Chondrocyte (in vitro differentiated cells): ENCODE measurements around the gene NSD2. TPM values are rescaled to one million over a fixed set of nuclear protein-coding genes. Genes with fewer than 3 reads are reported as not detected.
A peak's percentile ranks its signal among the peaks of the same experiment; 100 is the strongest.
"Not testable (repeated sequence)": the region's sequence is repeated elsewhere in the genome, so short reads cannot be mapped to it uniquely, and the experiment has no call there.

ENCODE experiments used
- DNase-seq: peaks from one replicate; pipeline ENCODE4 v3.0.0; 2021; ENCODE audit warnings: mixed read lengths, low spot score
- H3K27ac Mint-ChIP-seq: one replicate; pipeline ENCODE4 v1.8.0; 2021; ENCODE audit warnings: mild to moderate bottlenecking, moderate library complexity, mixed read lengths; ENCODE audit not compliant: unreplicated experiment
- H3K27me3 Mint-ChIP-seq: 2 replicates; pipeline ENCODE4 v1.8.0; 2021; ENCODE audit warnings: low read depth, mixed read lengths
- H3K36me3 Mint-ChIP-seq: 2 replicates; pipeline ENCODE4 v1.8.0; 2021; ENCODE audit warnings: low read depth, mixed read lengths
- H3K4me1 Mint-ChIP-seq: 2 replicates; pipeline ENCODE4 v1.8.0; 2021; ENCODE audit warnings: low read depth, mild to moderate bottlenecking, mixed read lengths
- H3K4me3 Mint-ChIP-seq: one replicate; pipeline ENCODE4 v1.8.0; 2021; ENCODE audit warnings: mild to moderate bottlenecking, moderate library complexity, mixed read lengths; ENCODE audit not compliant: unreplicated experiment
- H3K9me3 Mint-ChIP-seq: 2 replicates; pipeline ENCODE4 v1.8.0; 2021; ENCODE audit warnings: low read depth, mixed read lengths
- CTCF ChIP-seq: fragments of 200-600 bp; sonication (generic); IDR thresholded peaks from 2 replicates; pipeline ENCODE4 v1.5.0; 2021; ENCODE audit warnings: antibody characterized with exemption, mild to moderate bottlenecking, moderate library complexity
- total RNA-seq: library from RNA; stranded (reverse); gene quantifications from 3 replicates; pipeline ENCODE4 v1.2.1, GENCODE V29; 2021

NSD2 gene
- total RNA-seq, 1 donor from 2014 or later, result 53.5 TPM

GRCh38 chr4:2011583-2011982 lies 140.4 kb downstream of the NSD2 start:
- TF ChIP-seq CTCF, result no peak
- peaks cover 17% of the 10 kb centered on the region for H3K4me1 Mint-ChIP-seq
- no peaks in the 10 kb centered on the region for H3K9me3 Mint-ChIP-seq
- H3K36me3 Mint-ChIP-seq, result peaks cover 1% of the 10 kb centered on the region
- H3K27me3 Mint-ChIP-seq, result no peaks in the 10 kb centered on the region
- no peak for DNase-seq
- no peak overlapping the region for H3K4me3 Mint-ChIP-seq
- H3K27ac Mint-ChIP-seq, result no peak overlapping the region

GRCh38 chr4:2015008-2015407 lies 143.8 kb downstream of the NSD2 start:
- no peaks in the 10 kb centered on the region for H3K27me3 Mint-ChIP-seq
- H3K27ac Mint-ChIP-seq, result no peak overlapping the region
- no peaks in the 10 kb centered on the region for H3K36me3 Mint-ChIP-seq
- no peak for TF ChIP-seq CTCF
- no peak for DNase-seq
- peaks cover 1% of the 10 kb centered on the region for H3K4me1 Mint-ChIP-seq
- no peak overlapping the region for H3K4me3 Mint-ChIP-seq
- H3K9me3 Mint-ChIP-seq, result no peaks in the 10 kb centered on the region

GRCh38 chr4:2021358-2022018 lies 150.3 kb downstream of the NSD2 start:
- not testable (repeated sequence) for H3K4me1 Mint-ChIP-seq, H3K4me3 Mint-ChIP-seq, H3K27ac Mint-ChIP-seq, DNase-seq, H3K36me3 Mint-ChIP-seq, H3K9me3 Mint-ChIP-seq
- H3K27me3 Mint-ChIP-seq, result peaks cover 15% of the 10 kb centered on the region

GRCh38 chr4:2024683-2025082 lies 153.5 kb downstream of the NSD2 start:
- Mint-ChIP-seq H3K36me3 (peaks cover 4% of the 10 kb centered on the region), H3K27ac (peak overlapping the region; percentile 23), H3K9me3 (peaks cover 4% of the 10 kb centered on the region), H3K27me3 (peaks cover 32% of the 10 kb centered on the region), H3K4me3 (no peak overlapping the region), H3K4me1 (no peaks in the 10 kb centered on the region)
- no peak for DNase-seq
- TF ChIP-seq CTCF, result no peak

GRCh38 chr4:2025817-2026216 lies 154.6 kb downstream of the NSD2 start:
- Mint-ChIP-seq H3K27me3 (peaks cover 40% of the 10 kb centered on the region), H3K36me3 (peaks cover 4% of the 10 kb centered on the region), H3K4me1 (no peaks in the 10 kb centered on the region), H3K9me3 (peaks cover 4% of the 10 kb centered on the region), H3K27ac (no peak overlapping the region), H3K4me3 (no peak overlapping the region)
- no peak for TF ChIP-seq CTCF
- no peak for DNase-seq

- not testable (repeated sequence) for H3K36me3 Mint-ChIP-seq
These were observed 155.9 kb downstream of the NSD2 start for GRCh38 chr4:2027120-2027519.

GRCh38 chr4:2031161-2031560 lies 160.0 kb downstream of the NSD2 start:
- H3K36me3 Mint-ChIP-seq, result peaks cover 11% of the 10 kb centered on the region
- not testable (repeated sequence) for H3K4me1 Mint-ChIP-seq, DNase-seq, H3K27ac Mint-ChIP-seq, H3K4me3 Mint-ChIP-seq
- H3K9me3 Mint-ChIP-seq, result peaks cover 10% of the 10 kb centered on the region
- peaks cover 50% of the 10 kb centered on the region for H3K27me3 Mint-ChIP-seq

More at GRCh38 chr4:2027120-2027519, 155.9 kb downstream of the NSD2 start:
- DNase-seq, H3K9me3 Mint-ChIP-seq, H3K4me1 Mint-ChIP-seq, H3K27ac Mint-ChIP-seq, H3K4me3 Mint-ChIP-seq: not testable (repeated sequence)
- H3K27me3 Mint-ChIP-seq, result peaks cover 37% of the 10 kb centered on the region
